ENCODE results near the gene POLR2E.

The POLR2E gene

DNA sequence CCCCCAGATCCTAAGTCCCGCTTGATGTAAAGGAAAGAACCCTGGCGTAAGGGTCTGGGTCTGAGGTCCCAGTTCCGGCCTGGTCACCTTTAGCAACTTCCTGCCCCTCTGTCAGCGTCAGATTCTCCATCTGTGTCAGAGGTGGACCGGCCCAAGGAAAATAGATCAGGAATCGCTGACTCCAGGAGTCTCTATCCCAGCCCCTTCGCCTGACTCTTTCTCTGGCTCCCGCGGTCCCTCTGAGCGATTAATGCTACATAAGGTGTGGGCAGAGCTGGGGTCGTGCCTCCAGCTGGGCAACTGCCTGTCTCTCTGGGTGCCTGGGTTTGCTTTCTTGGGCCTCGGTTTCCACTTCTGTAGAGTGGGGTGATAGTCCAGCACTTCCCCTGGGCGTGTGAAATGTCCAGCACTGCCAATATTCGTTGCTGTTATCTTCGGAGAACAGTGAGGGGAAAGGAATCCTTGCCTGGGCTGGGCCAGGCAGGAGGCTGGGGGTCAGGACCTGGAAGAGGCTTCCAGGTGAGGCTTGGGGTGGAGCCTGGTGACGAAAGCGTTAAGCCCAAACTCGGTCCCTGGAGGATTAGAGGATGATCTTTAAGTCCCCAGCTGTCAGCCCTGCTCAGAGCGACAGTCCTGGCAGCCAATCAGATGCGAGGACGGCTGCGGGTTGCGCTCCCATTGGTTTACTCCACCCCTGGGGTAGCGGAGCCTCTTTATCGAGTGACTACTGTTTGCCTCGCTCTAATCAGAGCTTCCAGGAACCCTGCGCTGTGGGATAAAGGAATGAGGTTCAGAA is 54.5 kb downstream of the POLR2E start:
- no peak overlapping the region for H3K27ac ChIP-seq (ENCODE audit: low read length)
- peaks cover 0 to 8% of the 10 kb centered on the region in 2 donors for H3K36me3 ChIP-seq (ENCODE audit: control insufficient read depth in 1 of 2, insufficient read depth in 2 of 2, low read length in 2 of 2)
- H3K4me1 ChIP-seq (ENCODE audit: control insufficient read depth in 1 of 2, insufficient read depth in 2 of 2, low read length in 2 of 2), result peaks cover 0 to 28% of the 10 kb centered on the region in 2 donors
- H3K4me3 ChIP-seq (ENCODE audit: low read depth in 1 of 2, low read length in 2 of 2), result peak overlapping the region; percentile 81 to 85
- H3K9me3 ChIP-seq (ENCODE audit: control insufficient read depth in 1 of 2, low read length in 2 of 2), result no peaks in the 10 kb centered on the region
- H3K27me3 ChIP-seq (ENCODE audit: low read depth, low read length), result no peaks in the 10 kb centered on the region

DNA sequence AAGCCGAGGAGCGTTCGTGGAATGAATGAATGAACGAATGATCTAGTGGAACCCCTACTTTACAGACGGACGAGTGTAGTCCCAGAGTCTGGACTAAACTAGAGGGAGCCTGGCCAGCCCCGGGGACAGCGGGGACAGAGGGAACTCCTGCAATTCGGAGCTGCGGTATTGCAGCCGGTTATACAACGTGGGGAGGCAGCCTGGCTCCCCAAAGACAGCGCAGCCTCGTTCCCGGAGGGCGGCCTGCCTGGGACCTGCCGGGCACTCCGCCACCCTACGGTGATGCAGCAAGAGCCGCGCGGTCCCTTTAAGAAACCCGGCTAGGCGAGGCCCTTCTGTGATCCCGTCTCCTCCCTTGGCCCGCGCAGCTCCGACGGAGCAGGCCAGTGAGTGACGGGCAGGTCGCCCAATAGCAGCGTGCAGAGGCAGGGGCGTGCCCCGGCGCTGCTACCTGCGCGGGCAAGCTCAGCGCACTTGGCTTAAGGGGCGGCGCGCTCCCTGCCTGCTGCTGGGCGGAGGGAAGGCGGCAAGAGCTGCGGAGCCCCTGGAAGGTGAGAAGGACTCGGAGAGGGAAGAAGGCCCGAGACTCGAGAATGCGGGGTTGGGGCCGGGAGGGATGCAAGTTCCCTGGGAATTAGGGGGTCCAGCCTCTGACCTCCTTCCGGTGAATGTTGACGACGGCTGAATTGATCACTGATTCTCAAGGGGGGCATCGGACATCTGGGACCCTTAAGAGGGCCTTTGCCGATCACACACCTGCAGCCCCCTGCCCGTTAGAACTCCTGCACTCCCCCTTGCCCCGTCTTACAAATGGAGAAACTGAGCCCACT is 55.3 kb downstream of the POLR2E start, which contains the start of gene ABCA7:
Gene ABCA7 (plus strand): TSS at position 462 of the 830 bp plus-strand sequence. CDS start 1,255 bp downstream, outside the sequence.
- H3K27ac ChIP-seq (ENCODE audit: low read length), result no peak within 1 kb of the TSS

DNA sequence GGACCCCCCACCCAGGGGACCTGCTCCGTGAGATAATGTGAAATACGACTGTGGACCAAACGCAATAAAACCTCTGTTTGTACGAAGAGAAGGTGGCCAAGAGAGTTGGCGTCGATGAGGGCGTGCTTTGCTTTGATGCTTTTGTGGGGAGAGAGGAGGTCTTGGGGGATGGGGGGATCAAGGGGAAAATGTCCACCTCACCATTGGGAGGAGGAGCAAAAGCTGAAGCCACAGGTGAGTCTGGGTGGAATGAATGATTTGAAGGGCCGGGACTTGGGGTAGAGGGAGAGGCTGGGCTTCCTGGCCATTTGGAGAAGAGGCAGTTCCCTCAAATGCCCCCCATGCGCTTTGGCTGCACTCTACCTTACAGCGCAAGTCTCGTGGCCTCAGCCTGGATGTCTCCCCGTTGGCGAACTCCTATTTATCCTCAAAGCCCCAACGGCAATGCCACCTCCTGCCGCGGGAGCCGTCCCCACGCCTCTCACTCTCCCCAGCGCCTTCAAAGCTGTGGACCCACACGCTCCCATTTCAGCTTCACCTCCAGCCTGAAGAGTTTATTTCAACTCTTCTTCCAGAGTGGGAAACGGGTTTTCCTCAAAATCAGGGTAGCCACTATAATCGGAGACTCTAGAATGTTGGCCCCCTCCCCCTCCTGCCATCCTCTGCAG is 56.1 kb downstream of the POLR2E start:
- Histone ChIP-seq H3K4me1 (ENCODE audit: control insufficient read depth in 1 of 2, insufficient read depth in 2 of 2, low read length in 2 of 2) (peaks cover 0 to 28% of the 10 kb centered on the region in 2 donors), H3K36me3 (ENCODE audit: control insufficient read depth in 1 of 2, insufficient read depth in 2 of 2, low read length in 2 of 2) (peaks cover 0 to 13% of the 10 kb centered on the region in 2 donors), H3K4me3 (ENCODE audit: low read depth in 1 of 2, low read length in 2 of 2) (peak overlapping the region; percentile 11 to 85), H3K27ac (ENCODE audit: low read length) (no peak overlapping the region), H3K27me3 (ENCODE audit: low read depth, low read length) (no peaks in the 10 kb centered on the region), H3K9me3 (ENCODE audit: control insufficient read depth in 1 of 2, low read length in 2 of 2) (no peaks in the 10 kb centered on the region)

More for the DNA sequence above, 55.3 kb downstream of the POLR2E start, which contains the start of gene ABCA7:
- peak within 1 kb of the TSS; percentile 81 to 85 for H3K4me3 ChIP-seq (ENCODE audit: low read depth in 1 of 2, low read length in 2 of 2)
- H3K4me1 ChIP-seq (ENCODE audit: control insufficient read depth in 1 of 2, insufficient read depth in 2 of 2, low read length in 2 of 2), result peaks cover 0 to 28% of the 10 kb centered on the region in 2 donors
- no peaks in the 10 kb centered on the region for H3K9me3 ChIP-seq (ENCODE audit: control insufficient read depth in 1 of 2, low read length in 2 of 2)
- peaks cover 0 to 13% of the 10 kb centered on the region in 2 donors for H3K36me3 ChIP-seq (ENCODE audit: control insufficient read depth in 1 of 2, insufficient read depth in 2 of 2, low read length in 2 of 2)
- no peaks in the 10 kb centered on the region for H3K27me3 ChIP-seq (ENCODE audit: low read depth, low read length)

DNA sequence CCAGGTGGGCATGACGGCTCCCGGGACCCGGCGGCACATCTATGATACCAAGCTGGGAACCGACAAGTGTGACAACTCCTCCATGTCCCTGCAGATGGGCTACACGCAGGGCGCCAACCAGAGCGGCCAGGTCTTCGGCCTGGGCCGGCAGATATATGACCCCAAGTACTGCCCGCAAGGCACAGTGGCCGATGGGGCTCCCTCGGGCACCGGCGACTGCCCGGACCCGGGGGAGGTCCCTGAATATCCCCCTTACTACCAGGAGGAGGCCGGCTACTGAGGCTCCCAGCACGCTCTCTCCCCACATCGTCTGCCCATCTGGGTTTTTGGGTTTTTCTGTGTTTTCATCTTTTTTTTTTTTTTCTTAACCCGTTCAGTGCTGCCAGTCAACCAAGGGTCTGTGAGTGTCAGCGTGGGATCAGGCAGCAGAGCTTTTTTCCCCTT is 57.5 kb downstream of the POLR2E start:
- H3K4me1 ChIP-seq (ENCODE audit: control insufficient read depth in 1 of 2, insufficient read depth in 2 of 2, low read length in 2 of 2), result peaks cover 0 to 28% of the 10 kb centered on the region in 2 donors
- H3K9me3 ChIP-seq (ENCODE audit: control insufficient read depth in 1 of 2, low read length in 2 of 2), result no peaks in the 10 kb centered on the region
- no peak overlapping the region for H3K27ac ChIP-seq (ENCODE audit: low read length)
- H3K27me3 ChIP-seq (ENCODE audit: low read depth, low read length), result no peaks in the 10 kb centered on the region
- H3K36me3 ChIP-seq (ENCODE audit: control insufficient read depth in 1 of 2, insufficient read depth in 2 of 2, low read length in 2 of 2), result peaks cover 0 to 18% of the 10 kb centered on the region in 2 donors
- H3K4me3 ChIP-seq (ENCODE audit: low read depth in 1 of 2, low read length in 2 of 2), result no peak overlapping the region

All from muscle layer of duodenum (tissue), 2 donors.